Tibial artery (tissue), 4 donors: ENCODE data around the gene CPHXL.

ENCODE experiments used
- DNase-seq, 2 donors: peaks; one replicate each; pipeline ENCODE4 v3.0.0-alpha.2; 2019
- H3K27ac ChIP-seq, 2 donors: fragments of 200-600 bp; sonication (generic) in 1 of 2; 1 replicate in 1 of 2; 2 replicates in 1 of 2; pipeline ENCODE4 v1.5.1; 2018 to 2019; ENCODE audit warnings: mild to moderate bottlenecking in 1 of 2
- H3K27me3 ChIP-seq, 2 donors: fragments of 200-600 bp; sonication (generic) in 1 of 2; one replicate each; pipeline versions ENCODE4 v1.5.1 to v1.6.0; 2016 to 2019
- H3K36me3 ChIP-seq, 3 donors: fragments of 200-600 bp; sonication (generic) in 2 of 3; one replicate each; pipeline ENCODE4 v1.5.1; 2016 to 2019; ENCODE audit warnings: mild to moderate bottlenecking in 2 of 3
- H3K4me1 ChIP-seq, 4 donors: fragments of 200-600 bp; sonication (generic) in 2 of 4; 1 replicate in 3 of 4; 2 replicates in 1 of 4; pipeline ENCODE4 v1.5.1; 2016 to 2019
- H3K4me3 ChIP-seq, 2 donors: fragments of 200-600 bp; sonication (generic) in 1 of 2; 1 replicate in 1 of 2; 2 replicates in 1 of 2; pipeline ENCODE4 v1.5.1; 2018 to 2019; ENCODE audit warnings: mild to moderate bottlenecking in 2 of 2
- H3K9me3 ChIP-seq, 3 donors: fragments of 200-600 bp; sonication (generic) in 1 of 3; one replicate each; pipeline ENCODE4 v1.5.1; 2016 to 2019
- intact Hi-C: fragments of 100-400 bp; cut with DNase I; formaldehyde crosslinking; loops from one replicate; pipeline ENCODE4 v1.15.0; 2023; ENCODE audit warnings: low total_unique reads
- TF ChIP-seq, protein P1 (sequence below), 2 experiments: fragments of 200-600 bp in 1 of 2; fragments of 450-650 bp in 1 of 2; IDR thresholded peaks; one replicate each; pipeline ENCODE4 v1.5.1; 2017 to 2019; ENCODE audit warnings: antibody characterized with exemption in 2 of 2, mild to moderate bottlenecking in 1 of 2, moderate library complexity in 1 of 2

CPHXL gene

DNA sequence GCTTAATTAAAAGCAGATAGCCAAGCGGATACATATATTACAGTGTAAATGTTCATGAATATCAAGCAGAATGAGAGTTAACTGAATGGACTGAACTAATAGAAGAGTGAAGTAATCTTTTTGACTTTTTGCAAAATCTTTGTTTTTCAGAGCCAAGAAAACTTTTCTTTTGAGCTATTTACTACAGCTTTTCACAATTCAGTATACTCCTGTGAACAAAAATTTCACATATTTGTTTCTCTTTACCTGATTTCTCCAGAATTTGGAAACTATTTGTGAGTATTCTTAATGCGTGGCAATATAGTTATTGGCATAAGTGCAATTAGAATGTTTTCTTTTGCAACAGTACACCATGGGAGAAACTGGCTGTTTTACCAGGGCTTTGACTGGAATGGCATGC, 15.9 kb downstream of the CPHXL start:
- Histone ChIP-seq H3K4me3 (no peak overlapping the region), H3K27me3 (no peaks in the 10 kb centered on the region), H3K27ac (no peak overlapping the region), H3K9me3 (peaks cover 0 to 8% (median 0%) of the 10 kb centered on the region in 3 donors), H3K4me1 (no peaks in the 10 kb centered on the region), H3K36me3 (no peaks in the 10 kb centered on the region)
- DNase-seq: no peak
- TF ChIP-seq, protein P1, sequence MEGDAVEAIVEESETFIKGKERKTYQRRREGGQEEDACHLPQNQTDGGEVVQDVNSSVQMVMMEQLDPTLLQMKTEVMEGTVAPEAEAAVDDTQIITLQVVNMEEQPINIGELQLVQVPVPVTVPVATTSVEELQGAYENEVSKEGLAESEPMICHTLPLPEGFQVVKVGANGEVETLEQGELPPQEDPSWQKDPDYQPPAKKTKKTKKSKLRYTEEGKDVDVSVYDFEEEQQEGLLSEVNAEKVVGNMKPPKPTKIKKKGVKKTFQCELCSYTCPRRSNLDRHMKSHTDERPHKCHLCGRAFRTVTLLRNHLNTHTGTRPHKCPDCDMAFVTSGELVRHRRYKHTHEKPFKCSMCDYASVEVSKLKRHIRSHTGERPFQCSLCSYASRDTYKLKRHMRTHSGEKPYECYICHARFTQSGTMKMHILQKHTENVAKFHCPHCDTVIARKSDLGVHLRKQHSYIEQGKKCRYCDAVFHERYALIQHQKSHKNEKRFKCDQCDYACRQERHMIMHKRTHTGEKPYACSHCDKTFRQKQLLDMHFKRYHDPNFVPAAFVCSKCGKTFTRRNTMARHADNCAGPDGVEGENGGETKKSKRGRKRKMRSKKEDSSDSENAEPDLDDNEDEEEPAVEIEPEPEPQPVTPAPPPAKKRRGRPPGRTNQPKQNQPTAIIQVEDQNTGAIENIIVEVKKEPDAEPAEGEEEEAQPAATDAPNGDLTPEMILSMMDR (IDR thresholded peaks at IDR 0.05): no peak
- intact Hi-C loops: loop anchor here (2.0 kb wide), 1 partner anchor 22 kb away; no protein-coding TSS in a partner anchor

DNA sequence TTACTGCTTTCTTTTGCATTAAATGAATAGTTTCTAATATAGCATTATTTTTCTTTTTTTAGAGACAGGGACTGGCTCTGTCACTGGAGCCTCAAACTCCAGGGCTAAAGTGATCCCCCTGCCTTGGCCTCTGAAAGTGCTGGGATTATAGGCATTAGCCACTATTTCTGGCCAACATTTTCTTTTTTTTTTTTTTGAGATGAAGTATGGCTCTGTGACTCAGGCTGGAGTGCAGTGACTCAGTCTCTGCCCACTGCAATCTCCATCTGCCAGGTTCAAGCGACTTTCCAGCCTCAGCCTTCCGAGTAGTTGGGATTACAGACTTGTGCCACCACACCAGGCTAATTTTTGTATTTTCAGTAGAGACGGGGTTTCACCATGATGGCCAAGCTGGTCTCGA, 23.0 kb downstream of the CPHXL start:
- TF ChIP-seq, protein P1 (IDR thresholded peaks at IDR 0.05): no peak
- intact Hi-C loops: no loop called here
- no peak for DNase-seq

DNA sequence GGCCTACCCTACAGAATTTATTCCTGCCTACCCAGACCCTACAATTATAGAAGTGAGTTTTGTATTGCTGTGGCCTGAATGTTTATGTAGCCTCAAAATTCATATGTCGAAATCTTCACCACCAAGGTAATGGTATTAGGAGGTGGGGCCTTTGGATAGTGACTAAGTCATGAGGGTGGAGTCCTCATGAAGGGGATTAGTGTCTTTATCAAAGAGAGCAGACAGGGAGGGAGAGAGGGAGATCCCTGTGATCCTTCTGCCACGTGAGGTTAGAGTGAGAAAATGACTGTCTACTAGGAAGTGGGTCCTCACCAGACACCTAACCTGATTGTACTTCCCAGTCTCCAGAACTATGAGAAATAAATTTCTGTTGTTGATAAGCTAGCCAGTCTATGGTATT, 24.0 kb downstream of the CPHXL start:
- Histone ChIP-seq H3K27me3 (no peaks in the 10 kb centered on the region), H3K4me3 (no peak overlapping the region), H3K27ac (no peak overlapping the region), H3K36me3 (no peaks in the 10 kb centered on the region), H3K4me1 (no peaks in the 10 kb centered on the region), H3K9me3 (no peaks in the 10 kb centered on the region)
- no peak for DNase-seq
- intact Hi-C loops: no loop called here
- TF ChIP-seq, protein P1 (IDR thresholded peaks at IDR 0.05): no peak

More for the DNA sequence above, 23.0 kb downstream of the CPHXL start:
- Histone ChIP-seq H3K4me1 (no peaks in the 10 kb centered on the region), H3K4me3 (no peak overlapping the region), H3K36me3 (no peaks in the 10 kb centered on the region), H3K27ac (no peak overlapping the region), H3K27me3 (no peaks in the 10 kb centered on the region), H3K9me3 (no peaks in the 10 kb centered on the region)

DNA sequence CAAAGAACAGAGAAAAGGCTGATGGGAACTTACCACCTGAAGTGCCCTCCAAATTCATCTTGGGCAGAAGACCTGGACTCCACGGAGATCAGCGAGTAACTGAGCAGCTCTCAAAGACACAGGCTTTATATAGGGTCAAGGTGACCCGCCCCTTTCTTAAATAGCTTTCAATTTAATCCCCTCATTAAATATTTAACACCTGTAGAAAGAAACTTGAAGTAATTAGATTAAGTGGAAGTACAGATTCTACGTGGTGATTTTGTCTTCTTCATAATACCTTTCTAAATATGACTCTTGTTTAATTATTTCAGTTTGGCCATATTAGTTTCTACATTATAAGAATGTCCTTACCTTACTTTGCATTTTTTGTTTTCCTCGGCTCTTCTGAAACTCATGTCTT, 24.9 kb downstream of the CPHXL start, which contains the start of gene DUXB:
TSS of gene DUXB (minus strand) at position 101 of the 400 bp plus-strand sequence. CDS start at position 58, 43 bp downstream.
- intact Hi-C loops: no loop called here
- DNase-seq: no peak
- H3K27ac ChIP-seq: no peak within 1 kb of the TSS
- no peaks in the 10 kb centered on the region for H3K9me3 ChIP-seq
- H3K27me3 ChIP-seq: no peaks in the 10 kb centered on the region
- TF ChIP-seq, protein P1 (IDR thresholded peaks at IDR 0.05): no peak
- H3K36me3 ChIP-seq: no peaks in the 10 kb centered on the region
- no peak within 1 kb of the TSS for H3K4me3 ChIP-seq
- H3K4me1 ChIP-seq: no peaks in the 10 kb centered on the region

DNA sequence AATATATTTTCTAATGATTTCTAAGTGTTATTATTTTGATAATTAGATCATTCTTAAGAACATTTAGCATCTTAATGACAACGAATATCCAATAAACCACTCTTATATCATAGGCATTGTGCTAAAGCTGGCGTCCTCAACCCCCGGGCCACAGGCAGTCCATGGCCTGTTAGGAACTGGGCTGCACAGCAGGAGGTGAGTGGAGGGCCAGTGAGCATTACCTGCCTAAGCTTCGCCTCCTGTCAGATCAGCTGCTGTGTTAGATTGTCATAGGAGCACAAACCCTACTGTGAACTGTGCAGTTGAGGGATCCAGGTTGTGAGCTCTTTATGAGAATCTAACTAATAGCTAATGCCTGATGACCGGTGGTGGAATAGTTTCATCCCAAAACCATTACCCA, 28.7 kb downstream of the CPHXL start:
- Histone ChIP-seq H3K27me3 (no peaks in the 10 kb centered on the region), H3K9me3 (no peaks in the 10 kb centered on the region), H3K36me3 (no peaks in the 10 kb centered on the region), H3K4me1 (no peaks in the 10 kb centered on the region), H3K27ac (no peak overlapping the region), H3K4me3 (no peak overlapping the region)
- no peak for DNase-seq
- intact Hi-C loops: no loop called here
- TF ChIP-seq, protein P1 (IDR thresholded peaks at IDR 0.05): no peak

DNA sequence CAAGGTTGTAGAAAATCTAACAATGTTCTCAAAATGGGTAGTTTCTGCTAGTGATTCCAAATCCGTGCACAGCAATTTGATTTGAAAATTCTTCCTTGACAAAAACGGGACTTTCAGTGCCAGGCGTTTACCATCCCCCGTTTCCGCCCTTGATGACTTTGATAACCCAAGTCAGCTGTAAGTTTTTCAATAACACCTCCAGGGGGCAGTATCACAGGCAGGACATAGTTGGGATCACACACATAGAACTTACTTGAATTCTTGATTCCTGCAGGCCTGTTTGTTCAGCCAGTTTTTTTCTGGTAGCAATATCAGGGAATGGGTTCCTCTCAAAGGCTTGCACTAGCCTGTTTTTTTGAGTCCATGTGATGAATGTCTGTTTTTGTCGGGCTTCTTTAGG, 30.6 kb downstream of the CPHXL start:
- Histone ChIP-seq H3K27me3 (no peaks in the 10 kb centered on the region), H3K27ac (no peak overlapping the region), H3K9me3 (no peaks in the 10 kb centered on the region), H3K4me1 (no peaks in the 10 kb centered on the region), H3K4me3 (no peak overlapping the region), H3K36me3 (no peaks in the 10 kb centered on the region)
- no peak for DNase-seq
- intact Hi-C loops: no loop called here
- TF ChIP-seq, protein P1 (IDR thresholded peaks at IDR 0.05): peak in 1 of 2 experiments; percentile 4
